Measurements from ENCODE around the gene OTOF.

The OTOF gene

DNA sequence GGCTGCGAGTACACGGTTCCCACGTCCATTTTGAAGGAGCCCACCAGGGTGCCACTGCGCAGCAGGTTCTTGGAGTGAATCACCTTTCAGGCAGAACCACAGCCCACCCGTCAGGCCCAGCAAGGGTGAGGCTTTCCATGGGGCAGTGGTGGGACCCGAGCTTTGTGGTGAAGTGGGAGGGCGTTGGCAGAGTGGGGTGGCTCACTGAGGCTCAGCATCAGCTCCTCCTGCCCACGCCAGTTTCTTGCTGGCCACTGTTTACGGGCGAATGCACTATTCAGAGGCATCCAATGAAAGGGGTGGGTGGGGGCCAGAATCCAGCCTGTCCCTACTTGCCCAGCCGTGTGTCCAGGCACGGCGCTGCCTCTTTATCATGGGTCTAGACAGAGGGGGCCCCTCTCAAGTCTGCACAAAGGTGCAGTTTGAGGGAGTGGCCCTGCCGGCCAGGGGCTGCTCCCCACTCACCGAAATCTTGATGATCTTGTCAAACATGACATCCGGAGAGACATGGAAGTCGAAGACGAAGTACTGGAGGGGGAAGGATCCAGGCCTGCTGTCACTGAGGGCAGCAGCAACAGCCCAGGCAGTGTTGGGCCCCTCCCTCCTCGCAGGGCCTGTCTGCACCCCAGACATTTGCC, 11.4 kb upstream of the OTOF start:
- no peaks in the 10 kb centered on the region for H3K4me1 ChIP-seq (ENCODE audit: control insufficient read depth, insufficient read depth, low read length, poor library complexity, severe bottlenecking)
- no peaks in the 10 kb centered on the region for H3K9me3 ChIP-seq (ENCODE audit: control insufficient read depth, low read length)
- no peaks in the 10 kb centered on the region for H3K36me3 ChIP-seq (ENCODE audit: control insufficient read depth, insufficient read depth, low read length)
- H3K27me3 ChIP-seq (replicated peaks; ENCODE audit: control insufficient read depth, insufficient read depth, low read length, poor library complexity, severe bottlenecking): no peaks in the 10 kb centered on the region
- H3K27ac ChIP-seq (ENCODE audit: insufficient read depth, low read length, poor library complexity, severe bottlenecking): no peak overlapping the region
- H3K4me3 ChIP-seq (ENCODE audit: insufficient read depth, low read depth, low read length, poor library complexity, severe bottlenecking): no peak overlapping the region
- no peak for DNase-seq

DNA sequence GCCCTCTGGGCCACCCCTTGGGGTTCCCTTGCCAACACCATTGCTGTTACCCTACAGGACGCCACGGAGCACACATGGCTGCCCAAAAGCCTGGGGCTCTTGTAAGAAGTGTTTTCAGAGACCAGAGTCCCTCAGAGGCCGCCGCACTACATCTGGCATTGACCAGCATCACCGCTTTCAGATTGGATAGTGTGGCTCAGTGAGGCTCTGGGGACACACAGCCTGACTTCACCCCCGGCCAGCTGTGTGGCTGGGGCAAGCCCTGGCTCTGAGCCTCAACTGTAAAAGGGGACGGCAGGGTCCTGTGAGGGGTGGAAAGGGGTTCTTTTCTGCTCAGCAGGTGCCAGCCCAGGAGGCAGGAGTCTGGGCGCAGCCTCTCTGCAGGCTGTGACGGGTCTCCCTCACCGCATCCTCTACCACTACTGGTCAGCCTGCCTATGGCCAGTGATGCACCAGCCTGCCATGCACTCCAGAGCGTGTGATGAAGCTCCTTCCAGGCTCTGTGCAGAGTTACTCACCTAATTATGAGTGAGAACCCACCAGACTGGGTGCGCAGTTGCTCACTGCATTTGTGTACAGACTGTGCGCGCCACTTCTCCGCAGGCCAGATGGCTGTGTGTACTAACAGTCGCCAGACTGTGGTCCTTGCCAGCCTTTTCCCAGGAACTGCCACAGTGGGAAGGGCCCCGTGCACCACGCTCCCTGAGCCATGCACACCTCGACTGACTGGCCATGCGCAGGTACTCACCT, 10.7 kb upstream of the OTOF start:
- Histone ChIP-seq H3K27me3 (replicated peaks; ENCODE audit: control insufficient read depth, insufficient read depth, low read length, poor library complexity, severe bottlenecking) (no peaks in the 10 kb centered on the region), H3K4me3 (ENCODE audit: insufficient read depth, low read depth, low read length, poor library complexity, severe bottlenecking) (no peak overlapping the region), H3K4me1 (ENCODE audit: control insufficient read depth, insufficient read depth, low read length, poor library complexity, severe bottlenecking) (no peaks in the 10 kb centered on the region), H3K9me3 (ENCODE audit: control insufficient read depth, low read length) (no peaks in the 10 kb centered on the region), H3K27ac (ENCODE audit: insufficient read depth, low read length, poor library complexity, severe bottlenecking) (no peak overlapping the region), H3K36me3 (ENCODE audit: control insufficient read depth, insufficient read depth, low read length) (no peaks in the 10 kb centered on the region)
- no peak for DNase-seq

DNA sequence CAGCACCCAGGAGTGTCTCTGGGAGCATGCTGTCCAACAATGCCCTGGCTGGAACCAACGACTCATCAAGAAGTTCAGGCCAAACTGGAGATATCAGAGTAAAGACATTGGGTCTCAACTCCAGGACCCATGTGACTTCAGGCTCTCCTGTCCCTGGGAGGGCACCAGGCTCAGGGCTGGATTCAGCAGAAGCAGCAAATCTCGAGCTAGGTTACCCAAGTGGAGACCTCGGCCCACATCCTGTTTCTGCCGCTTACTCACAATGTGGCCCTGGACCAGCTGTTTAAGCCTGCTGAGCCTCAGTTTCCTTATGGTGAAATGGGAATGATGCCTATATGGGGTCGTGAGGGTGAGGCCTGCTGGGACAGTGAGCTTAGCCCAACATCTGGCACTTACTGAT, 9.3 kb upstream of the OTOF start:
- no peaks in the 10 kb centered on the region for H3K36me3 ChIP-seq (ENCODE audit: control insufficient read depth, insufficient read depth, low read length)
- H3K9me3 ChIP-seq (ENCODE audit: control insufficient read depth, low read length): no peaks in the 10 kb centered on the region
- H3K4me3 ChIP-seq (ENCODE audit: insufficient read depth, low read depth, low read length, poor library complexity, severe bottlenecking): no peak overlapping the region
- no peak overlapping the region for H3K27ac ChIP-seq (ENCODE audit: insufficient read depth, low read length, poor library complexity, severe bottlenecking)
- H3K4me1 ChIP-seq (ENCODE audit: control insufficient read depth, insufficient read depth, low read length, poor library complexity, severe bottlenecking): no peaks in the 10 kb centered on the region
- no peaks in the 10 kb centered on the region for H3K27me3 ChIP-seq (replicated peaks; ENCODE audit: control insufficient read depth, insufficient read depth, low read length, poor library complexity, severe bottlenecking)
- no peak for DNase-seq

DNA sequence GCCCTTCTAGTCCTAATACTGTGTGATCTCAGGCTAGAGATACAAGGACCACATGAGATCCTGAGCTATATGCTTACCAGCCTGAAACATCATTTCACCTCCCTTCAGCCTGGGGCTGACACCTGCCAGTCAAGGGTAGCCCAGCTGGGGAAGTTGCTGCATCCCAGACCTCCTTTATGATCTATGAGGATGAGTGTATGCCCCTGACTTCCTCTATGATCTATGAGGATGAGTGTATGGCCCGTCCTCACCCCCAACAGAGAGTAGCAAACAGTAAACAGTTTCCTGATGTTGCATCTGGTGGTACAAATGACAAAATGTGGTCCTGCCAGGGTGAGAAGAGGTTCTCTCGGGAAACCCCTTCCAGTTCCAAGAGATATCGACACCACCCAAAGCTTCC, 8.9 kb upstream of the OTOF start:
- Histone ChIP-seq H3K36me3 (ENCODE audit: control insufficient read depth, insufficient read depth, low read length) (no peaks in the 10 kb centered on the region), H3K27ac (ENCODE audit: insufficient read depth, low read length, poor library complexity, severe bottlenecking) (no peak overlapping the region), H3K4me3 (ENCODE audit: insufficient read depth, low read depth, low read length, poor library complexity, severe bottlenecking) (no peak overlapping the region), H3K9me3 (ENCODE audit: control insufficient read depth, low read length) (no peaks in the 10 kb centered on the region), H3K27me3 (replicated peaks; ENCODE audit: control insufficient read depth, insufficient read depth, low read length, poor library complexity, severe bottlenecking) (no peaks in the 10 kb centered on the region), H3K4me1 (ENCODE audit: control insufficient read depth, insufficient read depth, low read length, poor library complexity, severe bottlenecking) (no peaks in the 10 kb centered on the region)
- no peak for DNase-seq

DNA sequence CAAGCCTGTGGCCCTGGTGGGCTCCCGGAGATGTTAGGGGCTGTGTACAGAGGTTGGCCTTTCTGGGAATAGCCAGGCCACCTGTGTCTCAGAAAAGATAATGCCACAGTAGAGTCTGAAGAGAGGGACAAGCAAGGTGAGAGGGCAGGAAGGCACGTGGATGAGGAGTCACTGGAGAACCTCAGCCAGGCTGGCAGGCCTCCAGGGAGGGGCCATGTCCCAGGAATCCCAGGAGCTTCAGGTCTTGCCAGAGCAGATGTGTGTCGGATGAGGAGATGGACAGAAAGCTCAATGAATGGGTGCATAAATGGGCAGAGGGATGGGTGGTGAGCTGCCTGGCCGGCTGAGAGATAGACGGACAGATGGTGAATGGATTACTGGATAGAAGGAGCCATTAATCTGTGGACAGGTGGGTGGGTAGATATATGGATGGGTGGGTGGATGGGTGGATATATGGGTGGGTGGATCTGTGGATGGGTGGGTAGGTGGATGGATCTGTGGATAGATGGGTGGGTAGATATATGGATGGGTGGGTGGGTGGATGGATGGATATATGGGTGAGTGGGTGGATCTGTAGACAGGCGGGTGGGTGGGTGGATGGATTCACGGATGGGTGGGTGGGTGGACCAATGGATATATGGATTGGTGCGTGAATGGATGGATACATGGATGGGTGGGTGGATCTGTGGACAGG, 7.9 kb upstream of the OTOF start:
- Histone ChIP-seq H3K27ac (ENCODE audit: insufficient read depth, low read length, poor library complexity, severe bottlenecking) (no peak overlapping the region), H3K9me3 (ENCODE audit: control insufficient read depth, low read length) (no peaks in the 10 kb centered on the region), H3K4me3 (ENCODE audit: insufficient read depth, low read depth, low read length, poor library complexity, severe bottlenecking) (no peak overlapping the region), H3K4me1 (ENCODE audit: control insufficient read depth, insufficient read depth, low read length, poor library complexity, severe bottlenecking) (no peaks in the 10 kb centered on the region), H3K27me3 (replicated peaks; ENCODE audit: control insufficient read depth, insufficient read depth, low read length, poor library complexity, severe bottlenecking) (no peaks in the 10 kb centered on the region), H3K36me3 (ENCODE audit: control insufficient read depth, insufficient read depth, low read length) (no peaks in the 10 kb centered on the region)
- no peak for DNase-seq

DNA sequence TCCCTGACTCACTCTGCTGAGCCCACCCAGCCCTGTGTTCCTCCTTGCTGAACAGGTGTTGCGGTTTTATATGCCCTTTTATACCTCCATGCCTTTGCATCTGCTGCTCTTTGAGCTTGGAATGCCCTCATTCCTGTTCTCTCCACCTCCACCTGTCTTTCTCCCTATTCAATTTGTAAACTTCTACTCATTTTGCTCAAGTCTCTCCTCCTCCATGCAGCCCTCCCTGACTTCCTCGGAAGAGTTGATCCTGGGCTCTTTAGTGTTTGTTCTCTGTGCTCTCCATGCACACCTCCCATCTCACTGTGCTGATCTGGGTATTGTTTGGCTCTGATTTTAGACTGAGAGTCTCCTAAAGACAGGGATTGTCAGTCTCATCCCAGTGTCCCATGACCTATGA, 7.2 kb upstream of the OTOF start:
- Histone ChIP-seq H3K9me3 (ENCODE audit: control insufficient read depth, low read length) (no peaks in the 10 kb centered on the region), H3K4me1 (ENCODE audit: control insufficient read depth, insufficient read depth, low read length, poor library complexity, severe bottlenecking) (no peaks in the 10 kb centered on the region), H3K27me3 (replicated peaks; ENCODE audit: control insufficient read depth, insufficient read depth, low read length, poor library complexity, severe bottlenecking) (no peaks in the 10 kb centered on the region), H3K27ac (ENCODE audit: insufficient read depth, low read length, poor library complexity, severe bottlenecking) (no peak overlapping the region), H3K36me3 (ENCODE audit: control insufficient read depth, insufficient read depth, low read length) (no peaks in the 10 kb centered on the region), H3K4me3 (ENCODE audit: insufficient read depth, low read depth, low read length, poor library complexity, severe bottlenecking) (no peak overlapping the region)
- DNase-seq: no peak

DNA sequence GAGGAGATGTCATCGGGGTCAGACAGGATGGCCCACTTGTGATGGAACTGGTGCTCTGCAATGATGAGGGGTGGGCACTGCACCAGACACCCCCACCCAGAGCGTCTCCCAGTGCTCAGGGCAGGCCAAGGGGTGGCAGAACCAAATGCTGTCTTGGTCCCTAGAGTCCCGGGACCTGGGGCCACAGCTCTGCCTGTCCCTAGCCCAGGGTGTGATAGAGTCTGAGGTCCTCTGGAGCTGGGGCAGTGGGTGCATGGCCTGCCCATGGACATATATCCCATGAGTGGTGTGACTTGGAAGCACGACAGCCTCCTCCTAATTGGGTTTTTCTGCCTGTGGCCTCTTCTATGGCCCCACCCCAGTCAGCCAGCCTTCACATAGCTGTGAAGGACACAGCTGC, 6.7 kb upstream of the OTOF start:
- Histone ChIP-seq H3K27ac (ENCODE audit: insufficient read depth, low read length, poor library complexity, severe bottlenecking) (no peak overlapping the region), H3K36me3 (ENCODE audit: control insufficient read depth, insufficient read depth, low read length) (no peaks in the 10 kb centered on the region), H3K4me3 (ENCODE audit: insufficient read depth, low read depth, low read length, poor library complexity, severe bottlenecking) (no peak overlapping the region), H3K27me3 (replicated peaks; ENCODE audit: control insufficient read depth, insufficient read depth, low read length, poor library complexity, severe bottlenecking) (no peaks in the 10 kb centered on the region), H3K4me1 (ENCODE audit: control insufficient read depth, insufficient read depth, low read length, poor library complexity, severe bottlenecking) (no peaks in the 10 kb centered on the region), H3K9me3 (ENCODE audit: control insufficient read depth, low read length) (no peaks in the 10 kb centered on the region)
- no peak for DNase-seq

DNA sequence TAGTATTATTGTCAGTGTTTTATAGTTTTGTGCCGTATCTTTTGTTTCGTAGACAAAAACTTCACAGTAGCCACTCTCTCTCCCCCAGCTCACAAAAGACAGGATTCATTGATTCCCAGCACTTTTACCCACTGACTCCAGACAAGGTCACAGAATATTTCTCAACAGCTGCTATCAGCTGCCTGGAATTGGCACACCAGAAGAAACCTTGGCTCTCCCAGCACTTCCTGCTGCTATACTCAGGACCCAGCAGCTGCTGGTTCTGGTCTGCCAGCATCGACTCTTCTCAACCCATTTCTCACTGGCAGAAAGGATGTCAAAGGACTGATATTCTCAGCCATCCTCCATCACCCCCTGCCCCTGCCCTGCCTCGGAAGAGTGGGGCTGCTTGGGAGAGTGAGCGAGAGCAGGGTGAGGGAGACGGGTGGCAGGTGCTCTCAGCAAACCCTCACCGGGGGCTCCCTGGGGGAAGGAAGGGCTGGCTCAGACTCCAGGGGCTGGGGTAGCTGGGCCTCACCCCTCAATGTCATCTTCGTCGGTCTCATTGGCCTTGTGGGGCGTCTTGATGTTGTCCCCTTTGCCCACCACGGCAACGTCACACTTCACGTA, 6.1 kb upstream of the OTOF start:
- no peaks in the 10 kb centered on the region for H3K9me3 ChIP-seq (ENCODE audit: control insufficient read depth, low read length)
- H3K27ac ChIP-seq (ENCODE audit: insufficient read depth, low read length, poor library complexity, severe bottlenecking): no peak overlapping the region
- no peaks in the 10 kb centered on the region for H3K36me3 ChIP-seq (ENCODE audit: control insufficient read depth, insufficient read depth, low read length)
- H3K4me1 ChIP-seq (ENCODE audit: control insufficient read depth, insufficient read depth, low read length, poor library complexity, severe bottlenecking): no peaks in the 10 kb centered on the region
- H3K4me3 ChIP-seq (ENCODE audit: insufficient read depth, low read depth, low read length, poor library complexity, severe bottlenecking): no peak overlapping the region
- no peak for DNase-seq
- no peaks in the 10 kb centered on the region for H3K27me3 ChIP-seq (replicated peaks; ENCODE audit: control insufficient read depth, insufficient read depth, low read length, poor library complexity, severe bottlenecking)

DNA sequence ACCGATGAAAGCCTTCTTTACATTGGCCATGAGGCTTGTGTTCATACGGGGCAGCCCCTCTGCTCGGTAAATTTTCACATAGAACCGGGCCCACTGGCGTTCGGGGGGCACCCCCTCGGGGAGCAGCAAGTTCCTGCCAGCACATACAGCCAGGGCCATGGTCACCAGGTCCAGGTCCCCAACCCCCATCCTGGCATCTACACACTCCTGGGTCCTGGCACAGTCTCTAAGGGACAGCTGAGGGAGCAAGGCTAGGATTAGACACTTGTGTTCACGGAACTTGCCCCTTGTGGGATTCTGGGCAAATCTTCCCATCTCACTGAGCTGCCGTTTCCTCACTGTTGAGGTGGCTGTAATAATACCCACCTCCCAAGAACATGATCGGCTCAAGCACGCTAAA, 5.6 kb upstream of the OTOF start:
- Histone ChIP-seq H3K4me1 (ENCODE audit: control insufficient read depth, insufficient read depth, low read length, poor library complexity, severe bottlenecking) (no peaks in the 10 kb centered on the region), H3K9me3 (ENCODE audit: control insufficient read depth, low read length) (no peaks in the 10 kb centered on the region), H3K27ac (ENCODE audit: insufficient read depth, low read length, poor library complexity, severe bottlenecking) (no peak overlapping the region), H3K27me3 (replicated peaks; ENCODE audit: control insufficient read depth, insufficient read depth, low read length, poor library complexity, severe bottlenecking) (no peaks in the 10 kb centered on the region), H3K4me3 (ENCODE audit: insufficient read depth, low read depth, low read length, poor library complexity, severe bottlenecking) (no peak overlapping the region), H3K36me3 (ENCODE audit: control insufficient read depth, insufficient read depth, low read length) (no peaks in the 10 kb centered on the region)
- DNase-seq: no peak

DNA sequence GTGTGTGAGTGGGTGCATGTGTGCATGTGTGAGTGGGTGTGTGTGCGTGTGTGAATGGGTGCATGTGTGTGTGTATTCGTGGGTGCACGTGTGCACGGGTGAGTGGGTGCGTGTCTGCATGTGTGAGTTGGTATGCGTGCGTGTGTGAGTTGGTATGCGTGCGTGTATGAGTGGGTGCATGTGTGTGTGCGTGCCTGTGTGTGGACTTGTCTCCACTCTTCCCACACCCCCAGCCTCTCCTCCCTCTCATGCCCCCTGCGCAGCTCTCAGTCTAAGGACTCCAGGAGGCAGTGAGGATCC, 5.1 kb upstream of the OTOF start:
- H3K9me3 ChIP-seq (ENCODE audit: control insufficient read depth, low read length): no peaks in the 10 kb centered on the region
- no peak for DNase-seq
- H3K4me1 ChIP-seq (ENCODE audit: control insufficient read depth, insufficient read depth, low read length, poor library complexity, severe bottlenecking): no peaks in the 10 kb centered on the region
- no peak overlapping the region for H3K4me3 ChIP-seq (ENCODE audit: insufficient read depth, low read depth, low read length, poor library complexity, severe bottlenecking)
- H3K36me3 ChIP-seq (ENCODE audit: control insufficient read depth, insufficient read depth, low read length): no peaks in the 10 kb centered on the region
- no peak overlapping the region for H3K27ac ChIP-seq (ENCODE audit: insufficient read depth, low read length, poor library complexity, severe bottlenecking)
- H3K27me3 ChIP-seq (replicated peaks; ENCODE audit: control insufficient read depth, insufficient read depth, low read length, poor library complexity, severe bottlenecking): no peaks in the 10 kb centered on the region

All from effector memory CD4-positive, alpha-beta T cell (primary cell).